HEK293 (cell line): ENCODE measurements around the gene CTCF.

ENCODE experiments used
- CTCF ChIA-PET: fragments of 350-600 bp; formaldehyde crosslinking; extraction: SDS; loops from one replicate; lab custom pipeline; 2021; ENCODE audit warnings: antibody characterized with exemption; lab: Yijun Ruan, JAX
- POLR2A ChIA-PET: fragments of 300-600 bp; formaldehyde crosslinking; extraction: SDS; loops from one replicate; lab custom pipeline; 2020; ENCODE audit warnings: antibody characterized with exemption, inconsistent platforms; lab: Yijun Ruan, JAX
- H3K27ac ChIP-seq: fragments of 200-500 bp; sonication (Bioruptor generic); 2 replicates; pipeline ENCODE4 v1.5.1; 2014; ENCODE audit warnings: low read depth, low read length, control low read depth, inconsistent platforms; ENCODE audit errors: extremely low read depth
- H3K36me3 ChIP-seq, 2 experiments: fragments of 200-500 bp in 1 of 2; sonication (Bioruptor generic) in 1 of 2; 1 replicate in 1 of 2; 2 replicates in 1 of 2; pipeline ENCODE4 v1.5.1; 2014 to 2017; ENCODE audit warnings: inconsistent platforms in 2 of 2, low read length in 2 of 2; ENCODE audit not compliant: control insufficient read depth in 2 of 2, insufficient read depth in 1 of 2
- H3K4me1 ChIP-seq: fragments of 200-500 bp; sonication (Bioruptor generic); 2 replicates; pipeline ENCODE4 v1.5.1; 2014; ENCODE audit warnings: mild to moderate bottlenecking, low read length, inconsistent platforms; ENCODE audit not compliant: control insufficient read depth, insufficient read depth
- H3K4me3 ChIP-seq: 2 replicates; pipeline ENCODE4 v1.5.1; 2011; ENCODE audit warnings: low read depth, mild to moderate bottlenecking, control low read depth, low read length, moderate library complexity
- H3K9me3 ChIP-seq: fragments of 200-500 bp; sonication (Bioruptor generic); 2 replicates; pipeline ENCODE4 v1.5.1; 2014; ENCODE audit warnings: low read depth, low read length, inconsistent platforms; ENCODE audit not compliant: control insufficient read depth, insufficient read depth
- EGR2 ChIP-seq: fragments of 450-650 bp; formaldehyde crosslinking; IDR thresholded peaks from 2 replicates; pipeline ENCODE4 v1.5.1; 2016; ENCODE audit warnings: low read depth, missing biosample characterization, missing genetic modification characterization
- GFI1B ChIP-seq: fragments of 450-650 bp; formaldehyde crosslinking; IDR thresholded peaks from 2 replicates; pipeline ENCODE4 v1.5.1; 2016; ENCODE audit warnings: missing biosample characterization, missing genetic modification characterization
- GLI4 ChIP-seq: fragments of 450-650 bp; formaldehyde crosslinking; IDR thresholded peaks from 2 replicates; pipeline ENCODE4 v1.5.1; 2016; ENCODE audit warnings: missing biosample characterization, missing genetic modification characterization
- GLIS1 ChIP-seq: fragments of 450-650 bp; formaldehyde crosslinking; IDR thresholded peaks from 2 replicates; pipeline ENCODE4 v1.5.1; 2016; ENCODE audit warnings: missing biosample characterization, missing genetic modification characterization
- OVOL3 ChIP-seq: fragments of 450-650 bp; formaldehyde crosslinking; IDR thresholded peaks from 2 replicates; pipeline ENCODE4 v1.5.1; 2016; ENCODE audit warnings: missing biosample characterization, missing genetic modification characterization
- ZBTB1 ChIP-seq: fragments of 450-650 bp; formaldehyde crosslinking; IDR thresholded peaks from 2 replicates; pipeline ENCODE4 v1.5.1; 2016; ENCODE audit warnings: missing biosample characterization, missing genetic modification characterization
- ZBTB20 ChIP-seq: fragments of 450-650 bp; formaldehyde crosslinking; IDR thresholded peaks from 2 replicates; pipeline ENCODE4 v1.5.1; 2016; ENCODE audit warnings: missing biosample characterization, missing genetic modification characterization
- ZNF138 ChIP-seq: fragments of 450-650 bp; formaldehyde crosslinking; IDR thresholded peaks from 2 replicates; pipeline ENCODE4 v1.5.1; 2016; ENCODE audit warnings: missing biosample characterization, missing genetic modification characterization, borderline replicate concordance
- ZNF140 ChIP-seq: fragments of 450-650 bp; formaldehyde crosslinking; IDR thresholded peaks from 2 replicates; pipeline ENCODE4 v1.5.1; 2016; ENCODE audit warnings: missing biosample characterization, missing genetic modification characterization
- ZNF169 ChIP-seq: fragments of 450-650 bp; formaldehyde crosslinking; IDR thresholded peaks from 2 replicates; pipeline ENCODE4 v1.5.1; 2016; ENCODE audit warnings: missing biosample characterization, missing genetic modification characterization
- ZNF211 ChIP-seq: fragments of 450-650 bp; formaldehyde crosslinking; IDR thresholded peaks from 2 replicates; pipeline ENCODE4 v1.5.1; 2016; ENCODE audit warnings: low read depth, missing biosample characterization, missing genetic modification characterization
- ZNF248 ChIP-seq: fragments of 450-650 bp; formaldehyde crosslinking; IDR thresholded peaks from 2 replicates; pipeline ENCODE4 v1.5.1; 2017; ENCODE audit warnings: missing biosample characterization, missing genetic modification characterization
- ZNF341 ChIP-seq: fragments of 450-650 bp; formaldehyde crosslinking; IDR thresholded peaks from 2 replicates; pipeline ENCODE4; 2016; ENCODE audit warnings: low read depth, missing biosample characterization, missing genetic modification characterization
- ZNF391 ChIP-seq: fragments of 450-650 bp; formaldehyde crosslinking; IDR thresholded peaks from 2 replicates; pipeline ENCODE4 v1.5.1; 2016; ENCODE audit warnings: low read depth, missing biosample characterization, missing genetic modification characterization, borderline replicate concordance
- ZNF558 ChIP-seq: fragments of 450-650 bp; formaldehyde crosslinking; IDR thresholded peaks from 2 replicates; pipeline ENCODE4 v1.5.1; 2016; ENCODE audit warnings: missing biosample characterization, missing genetic modification characterization
- ZNF560 ChIP-seq: fragments of 450-650 bp; formaldehyde crosslinking; IDR thresholded peaks from 2 replicates; pipeline ENCODE4 v1.5.1; 2017; ENCODE audit warnings: missing biosample characterization, missing genetic modification characterization, borderline replicate concordance
- ZNF585B ChIP-seq: fragments of 450-650 bp; formaldehyde crosslinking; IDR thresholded peaks from 2 replicates; pipeline ENCODE4 v1.5.1; 2016; ENCODE audit warnings: missing biosample characterization, missing genetic modification characterization
- ZNF670 ChIP-seq: fragments of 450-650 bp; formaldehyde crosslinking; IDR thresholded peaks from 2 replicates; pipeline ENCODE4 v1.5.1; 2016; ENCODE audit warnings: missing biosample characterization, missing genetic modification characterization, low read depth
- ZSCAN18 ChIP-seq: fragments of 450-650 bp; formaldehyde crosslinking; IDR thresholded peaks from 2 replicates; pipeline ENCODE4 v1.5.1; 2016; ENCODE audit warnings: missing biosample characterization, missing genetic modification characterization
- ZSCAN23 ChIP-seq: fragments of 450-650 bp; formaldehyde crosslinking; IDR thresholded peaks from 2 replicates; pipeline ENCODE4 v1.5.1; 2016; ENCODE audit warnings: missing biosample characterization, missing genetic modification characterization
- ZSCAN4 ChIP-seq: fragments of 450-650 bp; formaldehyde crosslinking; IDR thresholded peaks from 2 replicates; pipeline ENCODE4 v1.5.1; 2017; ENCODE audit warnings: missing biosample characterization, missing genetic modification characterization
- ZSCAN5A ChIP-seq: fragments of 450-650 bp; formaldehyde crosslinking; IDR thresholded peaks from 2 replicates; pipeline ENCODE4 v1.5.1; 2016; ENCODE audit warnings: missing biosample characterization, missing genetic modification characterization

Gene CTCF

DNA sequence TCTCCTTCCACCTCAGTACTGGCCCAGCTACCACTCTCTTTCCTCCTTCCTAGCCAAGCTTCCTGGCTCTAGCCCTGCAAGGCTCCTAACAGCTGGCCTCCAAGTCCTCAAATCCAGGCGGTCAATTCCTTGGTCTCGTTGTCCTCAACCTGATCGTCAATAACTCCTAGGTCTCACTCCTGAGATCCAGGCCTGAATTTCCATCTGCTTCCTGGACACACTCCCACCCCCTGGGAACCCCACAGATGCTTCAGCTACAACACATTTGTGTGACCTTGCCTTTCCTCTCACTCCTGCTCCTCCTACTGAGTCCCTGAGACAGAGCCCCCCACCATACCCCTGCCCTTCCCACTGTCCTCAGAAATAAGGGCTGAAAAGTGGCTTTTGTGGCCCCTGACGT, 101.9 kb downstream of the CTCF start:
- Histone ChIP-seq H3K4me3 (no peak overlapping the region), H3K4me1 (0 out of 2 replicates have a peak, but pooled peaks cover under 1% of the 10 kb centered on the region), H3K36me3 (peaks cover 0 to 37% of the 10 kb centered on the region in 2 experiments; a peak in 1 of 3 replicates), H3K27ac (no peak overlapping the region)
- ChIA-PET POLR2A (interaction anchor here (0.6 kb wide), 1 partner anchor 271 kb away, joined by 3 read pairs; no protein-coding TSS in a partner anchor), CTCF (interaction anchor here (1.0 to 1.3 kb wide), 3 partner anchors 8 to 143 kb away, joined by 3 to 6 read pairs (median 3); no protein-coding TSS in a partner anchor)
- TF ChIP-seq ZNF140 (tag by site-specific recombination) (no peak), ZSCAN18 (tag by site-specific recombination) (no peak), ZNF558 (no peak), ZNF211 (no peak), ZNF560 (tag by site-specific recombination) (no peak), GLI4 (tag by site-specific recombination) (no peak), ZNF670 (tag by site-specific recombination) (no peak), ZBTB1 (tag by site-specific recombination) (no peak), ZSCAN4 (no peak), ZNF585B (no peak), ZBTB20 (tag by site-specific recombination) (no peak), GLIS1 (tag by site-specific recombination) (no peak), ZSCAN5A (tag by site-specific recombination) (no peak), ZNF341 (tag by site-specific recombination) (no peak), ZSCAN23 (tag by site-specific recombination) (no peak), ZNF248 (tag by site-specific recombination) (no peak), GFI1B (tag by site-specific recombination) (no peak), ZNF169 (tag by site-specific recombination) (no peak)
- TF ChIP-seq, all 188 proteins: peak for 0
- no peaks in the 10 kb centered on the region for H3K9me3 ChIP-seq

DNA sequence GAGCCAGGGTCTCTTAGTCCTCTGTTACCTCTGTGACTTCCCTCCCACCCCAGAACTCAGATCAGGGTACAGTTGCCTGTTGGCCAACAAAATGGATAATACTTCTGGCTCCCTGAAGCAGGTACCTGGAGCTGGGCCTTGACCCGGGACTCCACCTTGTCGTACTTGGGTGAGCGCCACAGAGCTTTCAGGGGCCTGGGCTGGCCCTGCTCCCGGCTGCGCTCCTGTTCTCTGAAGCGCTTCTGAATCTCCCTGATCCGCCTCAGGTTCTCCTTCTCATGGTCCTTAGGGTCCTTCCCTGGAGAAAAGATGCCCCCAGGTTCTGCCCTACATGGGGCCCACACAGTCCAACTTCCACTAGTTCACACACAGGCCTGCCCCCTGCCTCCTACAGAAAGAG, 102.5 kb downstream of the CTCF start:
- Histone ChIP-seq H3K4me1 (no peaks in the 10 kb centered on the region), H3K9me3 (no peaks in the 10 kb centered on the region), H3K36me3 (peaks cover 0 to 37% of the 10 kb centered on the region in 2 experiments; a peak in 1 of 3 replicates), H3K27ac (no peak overlapping the region), H3K4me3 (no peak overlapping the region)
- ChIA-PET POLR2A (no interaction called here), CTCF (interaction anchor here (1.3 kb wide), 2 partner anchors 9 to 144 kb away, joined by 3 to 6 read pairs; no protein-coding TSS in a partner anchor)
- no peak for TF ChIP-seq ZNF391 (tag by site-specific recombination)
- TF ChIP-seq ZNF138: no peak
- no peak for TF ChIP-seq EGR2
- TF ChIP-seq OVOL3 (tag by site-specific recombination): no peak
